ENCODE results near the gene RMRP.

Gene RMRP

DNA sequence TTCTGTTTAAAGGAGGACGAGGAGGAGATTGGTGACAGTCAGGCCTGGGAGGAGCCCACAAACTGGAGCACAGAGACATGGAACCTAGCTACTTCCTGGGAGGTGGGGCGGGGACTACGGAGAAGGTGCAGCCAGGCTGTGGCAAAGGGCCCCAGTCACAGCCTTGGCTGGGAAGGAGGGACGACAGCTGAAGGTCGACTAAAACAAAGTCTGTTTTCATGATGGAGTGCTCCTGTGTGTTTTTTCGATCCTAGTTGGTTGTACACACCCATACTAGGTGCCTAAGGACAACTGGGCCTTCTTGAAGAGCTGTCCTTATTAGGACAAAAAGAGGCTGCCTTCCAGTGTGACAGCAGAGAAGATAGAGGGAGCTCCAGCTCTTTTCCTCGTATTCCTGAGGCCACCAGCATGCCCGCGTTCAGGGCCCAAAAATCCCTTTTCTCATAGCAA is 3.2 kb upstream of the RMRP start:
- H3K4me3 ChIP-seq (replicated peaks; ENCODE audit: low read depth, low read length): no peak overlapping the region
- TF ChIP-seq, protein P1, sequence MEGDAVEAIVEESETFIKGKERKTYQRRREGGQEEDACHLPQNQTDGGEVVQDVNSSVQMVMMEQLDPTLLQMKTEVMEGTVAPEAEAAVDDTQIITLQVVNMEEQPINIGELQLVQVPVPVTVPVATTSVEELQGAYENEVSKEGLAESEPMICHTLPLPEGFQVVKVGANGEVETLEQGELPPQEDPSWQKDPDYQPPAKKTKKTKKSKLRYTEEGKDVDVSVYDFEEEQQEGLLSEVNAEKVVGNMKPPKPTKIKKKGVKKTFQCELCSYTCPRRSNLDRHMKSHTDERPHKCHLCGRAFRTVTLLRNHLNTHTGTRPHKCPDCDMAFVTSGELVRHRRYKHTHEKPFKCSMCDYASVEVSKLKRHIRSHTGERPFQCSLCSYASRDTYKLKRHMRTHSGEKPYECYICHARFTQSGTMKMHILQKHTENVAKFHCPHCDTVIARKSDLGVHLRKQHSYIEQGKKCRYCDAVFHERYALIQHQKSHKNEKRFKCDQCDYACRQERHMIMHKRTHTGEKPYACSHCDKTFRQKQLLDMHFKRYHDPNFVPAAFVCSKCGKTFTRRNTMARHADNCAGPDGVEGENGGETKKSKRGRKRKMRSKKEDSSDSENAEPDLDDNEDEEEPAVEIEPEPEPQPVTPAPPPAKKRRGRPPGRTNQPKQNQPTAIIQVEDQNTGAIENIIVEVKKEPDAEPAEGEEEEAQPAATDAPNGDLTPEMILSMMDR (IDR thresholded peaks at IDR 0.05; ENCODE audit: low read depth, low read length, missing control alignments): peak; percentile 56
- DNase-seq (ENCODE audit: extremely low read depth, low read depth): no peak

DNA sequence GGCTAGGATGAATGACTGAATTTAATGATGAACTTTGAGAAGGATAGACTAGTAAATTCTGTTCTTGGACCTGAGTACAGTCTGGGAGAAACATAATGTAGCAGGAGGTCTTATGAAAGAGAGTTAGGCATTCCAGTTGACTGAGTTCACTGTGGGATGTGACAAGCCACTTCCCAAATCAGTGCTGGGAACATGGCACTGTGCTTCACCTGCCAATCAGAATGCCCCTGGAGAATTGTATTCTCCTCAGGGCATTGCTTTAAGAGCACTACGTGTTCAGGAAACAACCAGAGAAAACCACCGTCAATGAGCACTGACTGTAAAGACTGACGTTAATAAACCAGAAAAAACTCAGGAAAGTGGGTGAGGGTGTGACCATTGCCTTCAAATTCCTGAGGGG is 1.5 kb upstream of the RMRP start:
- TF ChIP-seq, protein P1 (IDR thresholded peaks at IDR 0.05; ENCODE audit: low read depth, low read length, missing control alignments): no peak
- H3K4me3 ChIP-seq (replicated peaks; ENCODE audit: low read depth, low read length): peak overlapping the region; percentile 52
- no peak for DNase-seq (ENCODE audit: extremely low read depth, low read depth)

DNA sequence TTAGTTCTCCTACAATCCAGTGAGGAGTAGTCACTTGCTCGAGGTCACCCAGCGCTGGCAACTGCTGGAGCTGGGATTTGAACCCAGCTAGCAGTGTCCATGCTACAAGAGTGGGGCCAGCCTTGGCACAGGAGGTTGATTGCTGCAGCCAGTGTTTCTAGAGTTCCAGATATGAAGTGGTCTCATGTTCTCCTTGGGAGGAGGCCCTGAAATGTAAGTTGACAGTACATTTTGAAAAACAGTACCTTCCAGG is 1.1 kb upstream of the RMRP start:
- TF ChIP-seq, protein P1 (IDR thresholded peaks at IDR 0.05; ENCODE audit: low read depth, low read length, missing control alignments): no peak
- DNase-seq (ENCODE audit: extremely low read depth, low read depth): no peak
- peak overlapping the region; percentile 52 for H3K4me3 ChIP-seq (replicated peaks; ENCODE audit: low read depth, low read length)

DNA sequence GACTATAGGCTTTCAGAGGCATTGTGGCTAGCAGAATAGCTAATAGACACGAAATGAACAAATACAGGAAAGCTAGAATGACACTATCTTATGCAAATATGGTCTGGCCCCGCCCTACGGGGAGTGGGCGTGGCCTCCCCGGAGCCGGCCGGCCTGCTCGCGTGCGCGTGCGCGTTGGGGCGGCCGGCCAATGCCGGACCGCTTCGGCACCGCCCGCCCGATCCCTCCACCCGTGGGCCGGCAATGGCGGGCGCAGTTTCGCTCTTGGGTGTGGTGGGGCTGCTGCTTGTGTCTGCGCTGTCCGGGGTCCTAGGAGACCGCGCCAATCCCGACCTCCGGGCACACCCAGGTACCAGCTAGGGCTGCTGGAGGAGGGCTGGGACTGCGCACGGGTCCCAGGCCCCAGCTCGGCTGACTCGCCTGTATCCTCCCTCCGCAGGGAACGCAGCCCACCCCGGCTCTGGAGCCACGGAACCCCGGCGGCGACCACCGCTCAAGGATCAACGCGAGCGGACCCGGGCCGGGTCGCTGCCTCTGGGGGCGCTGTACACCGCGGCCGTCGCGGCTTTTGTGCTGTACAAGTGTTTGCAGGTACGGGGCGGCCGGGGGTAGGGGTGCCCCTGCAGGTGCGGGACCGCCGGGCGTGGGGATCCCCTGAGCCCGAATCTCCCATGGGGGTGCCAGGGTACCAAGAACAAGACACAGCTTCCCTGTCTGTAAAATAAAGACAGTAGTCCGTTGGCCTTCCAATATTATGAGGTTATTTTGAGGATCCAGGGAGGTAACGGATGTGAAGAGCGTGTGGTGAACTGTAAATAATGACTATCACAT is 533 bp upstream of the RMRP start, which contains the start of gene CCDC107:
Gene CCDC107, plus strand, starts transcription at position 156 of the 831 bp plus-strand sequence. Its CDS starts 88 bp downstream, at position 244.
- TF ChIP-seq, protein P1 (IDR thresholded peaks at IDR 0.05; ENCODE audit: low read depth, low read length, missing control alignments): peak; percentile 48
- H3K4me3 ChIP-seq (replicated peaks; ENCODE audit: low read depth, low read length): peak within 1 kb of the TSS; percentile 52
- DNase-seq (ENCODE audit: extremely low read depth, low read depth): no peak

DNA sequence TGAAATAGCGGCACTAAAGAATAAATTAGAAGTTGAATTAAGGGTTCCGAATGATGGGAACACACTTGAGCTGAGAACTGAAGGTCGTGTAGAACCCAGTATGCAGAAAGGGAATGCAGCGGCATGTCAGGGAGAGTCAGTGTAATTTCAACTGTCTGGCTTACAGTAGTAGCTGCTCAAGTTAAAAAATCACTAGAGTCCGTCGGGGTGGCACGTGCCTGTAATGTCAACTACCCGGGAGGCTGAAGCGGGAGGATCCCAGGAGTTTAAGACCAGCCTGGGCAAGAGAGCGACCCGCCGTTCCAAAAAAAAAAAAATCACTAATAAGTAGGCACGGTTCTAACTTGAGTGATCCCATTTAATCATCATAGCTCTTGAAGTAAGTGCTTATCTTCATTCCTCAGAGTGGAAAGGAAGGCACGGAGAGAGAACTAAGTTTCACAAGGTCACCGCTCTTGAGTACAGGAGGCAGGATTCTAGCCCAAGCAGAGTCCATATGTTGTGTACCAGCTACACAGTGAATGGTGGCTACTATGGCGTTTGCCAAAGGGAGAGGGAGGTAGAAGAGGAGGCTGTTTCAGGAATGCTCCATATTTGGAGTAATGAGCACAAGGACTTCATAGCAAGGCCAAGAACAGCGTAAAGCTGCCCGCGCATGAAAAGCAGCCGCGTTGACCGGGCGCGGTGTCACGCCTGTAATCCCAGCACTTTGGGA is 831 bp downstream of the RMRP start:
- TF ChIP-seq, protein P1 (IDR thresholded peaks at IDR 0.05; ENCODE audit: low read depth, low read length, missing control alignments): no peak
- DNase-seq (ENCODE audit: extremely low read depth, low read depth): no peak

DNA sequence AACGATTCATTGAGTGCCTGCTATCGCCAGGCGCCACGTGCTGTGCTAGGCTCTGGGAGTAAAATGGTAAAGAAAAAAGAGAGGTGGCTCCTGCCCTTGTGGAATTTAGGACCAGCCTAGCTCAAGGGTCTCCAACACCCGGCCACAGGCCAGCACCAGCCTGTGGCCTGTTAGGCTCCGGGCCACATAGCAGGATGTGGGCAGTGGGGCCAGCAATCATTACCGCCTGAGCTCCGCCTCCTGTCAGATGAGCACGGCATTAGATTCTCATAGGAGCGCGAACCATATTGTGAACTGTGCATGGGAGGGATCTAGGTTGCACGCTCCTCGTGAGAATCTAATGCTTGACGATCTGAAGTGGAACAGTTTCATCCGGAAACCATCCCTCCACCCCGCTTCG is 1.5 kb downstream of the RMRP start:
- TF ChIP-seq, protein P1 (IDR thresholded peaks at IDR 0.05; ENCODE audit: low read depth, low read length, missing control alignments): no peak
- DNase-seq (ENCODE audit: extremely low read depth, low read depth): no peak
- no peak overlapping the region for H3K4me3 ChIP-seq (replicated peaks; ENCODE audit: low read depth, low read length)

More for the DNA sequence above, 831 bp downstream of the RMRP start:
- H3K4me3 ChIP-seq (replicated peaks; ENCODE audit: low read depth, low read length): peak overlapping the region; percentile 34
